Sigmoid colon (tissue), 7 donors: ENCODE results near the gene EVL. TPM values are rescaled to one million over a fixed set of nuclear protein-coding genes. Genes with fewer than 3 reads are reported as not detected.

Source experiments
- DNase-seq: peaks from one replicate; pipeline ENCODE4 v3.0.0-alpha.2; 2019
- H3K27ac ChIP-seq, 4 donors: fragments of 200-600 bp; sonication (generic); one replicate each; pipeline ENCODE4 v1.5.1; 2016 to 2019; ENCODE audit warnings: mild to moderate bottlenecking in 1 of 4
- H3K27me3 ChIP-seq, 3 donors: fragments of 200-600 bp; sonication (generic); one replicate each; pipeline ENCODE4 v1.5.1; 2019; ENCODE audit warnings: mild to moderate bottlenecking in 1 of 3
- H3K36me3 ChIP-seq, 4 donors: fragments of 200-600 bp; sonication (generic); one replicate each; pipeline ENCODE4 v1.5.1; 2016 to 2019
- H3K4me1 ChIP-seq, 4 donors: fragments of 200-600 bp; sonication (generic); one replicate each; pipeline ENCODE4 v1.5.1; 2017 to 2019
- H3K4me3 ChIP-seq, 4 donors: fragments of 200-600 bp; sonication (generic); one replicate each; pipeline ENCODE4 v1.5.1; 2017 to 2019; ENCODE audit warnings: mild to moderate bottlenecking in 2 of 4, moderate library complexity in 1 of 4
- H3K9me3 ChIP-seq, 4 donors: fragments of 200-600 bp in 3 of 4; sonication (generic) in 3 of 4; one replicate each; pipeline versions ENCODE4 v1.5.1 to v1.6.1; 2013 to 2019
- CTCF ChIP-seq, 4 experiments: fragments of 450-650 bp in 3 of 4; fragments of 200-600 bp in 1 of 4; IDR thresholded peaks; one replicate each; pipeline ENCODE4 v1.5.1; 2016 to 2019; ENCODE audit warnings: antibody characterized with exemption in 4 of 4, mild to moderate bottlenecking in 3 of 4, moderate library complexity in 2 of 4
- EP300 ChIP-seq, 4 donors: sonication (generic); formaldehyde crosslinking; IDR thresholded peaks; one replicate each; pipeline ENCODE4 v1.6.1; 2017; ENCODE audit warnings: antibody characterized with exemption in 4 of 4
- POLR2A ChIP-seq, 2 donors: fragments of 450-650 bp; IDR thresholded peaks; one replicate each; pipeline ENCODE4 v1.6.1; 2016; ENCODE audit warnings: antibody characterized with exemption in 2 of 2, mild to moderate bottlenecking in 2 of 2, moderate library complexity in 2 of 2
- POLR2AphosphoS5 ChIP-seq, 4 donors: sonication (generic); formaldehyde crosslinking; IDR thresholded peaks; one replicate each; pipeline ENCODE4 v1.6.1; 2017; ENCODE audit warnings: antibody characterized with exemption in 4 of 4
- WGBS, 2 donors: extraction: QIAGEN DNeasy Blood & Tissue Kit; methylation state at CpG; one replicate each; pipeline ENCODE4 v1.1.7; 2013; 5-methylcytosine and 5-hydroxymethylcytosine counted together
- intact Hi-C: fragments of 100-400 bp; cut with DNase I; formaldehyde crosslinking; loops from one replicate; pipeline ENCODE4 v1.15.1; 2023
- polyA plus RNA-seq, 3 donors: library from polyadenylated mRNA; stranded (reverse); fragments of 200-250 nt; gene quantifications; one replicate each; pipeline ENCODE4 v1.2.3, GENCODE V29; 2013
- total RNA-seq, 4 donors: library from RNA; depleted of rRNA; stranded (reverse); fragments of >200 nt; gene quantifications; one replicate each; pipeline ENCODE4 v1.1.0, GENCODE V29; 2016
- donor health status: healthy with polysubstance abuse.
- donor health status: Bipolar disorder and iron deficiency.
- donor health status: healthy.

Gene EVL
- total and polyA plus RNA-seq, 7 donors, result 6.5 to 100 (median 27.5) TPM

DNA sequence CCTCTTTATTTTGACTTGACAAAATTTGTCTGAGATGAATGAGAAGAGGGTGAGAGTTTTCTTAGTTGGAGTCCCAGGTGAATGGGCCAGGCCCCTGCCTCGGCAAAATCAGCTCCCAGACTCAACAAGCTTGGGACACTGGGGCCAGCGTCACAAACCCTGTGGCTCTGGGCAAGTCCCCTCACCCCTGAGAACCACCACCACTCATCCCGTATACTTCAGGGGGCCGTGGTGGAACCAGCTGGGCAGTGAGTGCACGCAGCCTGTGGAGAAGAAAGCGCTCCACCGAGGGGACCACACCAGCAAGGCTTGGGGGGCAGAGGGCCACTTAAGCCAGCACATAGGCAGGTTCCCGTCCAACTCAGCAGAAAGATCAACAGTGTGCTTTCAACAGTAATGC lies 54.0 kb downstream of the EVL start:
- H3K27me3 ChIP-seq, result no peaks in the 10 kb centered on the region
- no peak overlapping the region for H3K4me3 ChIP-seq
- peaks cover 0 to 9% (median 0%) of the 10 kb centered on the region in 4 donors for H3K36me3 ChIP-seq
- H3K27ac ChIP-seq, result no peak overlapping the region
- H3K9me3 ChIP-seq, result no peaks in the 10 kb centered on the region
- intact Hi-C loops, result no loop called here
- no peak for DNase-seq
- no peaks in the 10 kb centered on the region for H3K4me1 ChIP-seq
- TF ChIP-seq CTCF (IDR thresholded peaks at IDR 0.05), result no peak
- TF ChIP-seq EP300 (IDR thresholded peaks at IDR 0.05), result no peak
- TF ChIP-seq POLR2AphosphoS5 (IDR thresholded peaks at IDR 0.05), result no peak
- no peak for TF ChIP-seq POLR2A (IDR thresholded peaks at IDR 0.05)
- WGBS, 2 donors, result 95% methylated on average over 8 of the region's 8 CpGs

DNA sequence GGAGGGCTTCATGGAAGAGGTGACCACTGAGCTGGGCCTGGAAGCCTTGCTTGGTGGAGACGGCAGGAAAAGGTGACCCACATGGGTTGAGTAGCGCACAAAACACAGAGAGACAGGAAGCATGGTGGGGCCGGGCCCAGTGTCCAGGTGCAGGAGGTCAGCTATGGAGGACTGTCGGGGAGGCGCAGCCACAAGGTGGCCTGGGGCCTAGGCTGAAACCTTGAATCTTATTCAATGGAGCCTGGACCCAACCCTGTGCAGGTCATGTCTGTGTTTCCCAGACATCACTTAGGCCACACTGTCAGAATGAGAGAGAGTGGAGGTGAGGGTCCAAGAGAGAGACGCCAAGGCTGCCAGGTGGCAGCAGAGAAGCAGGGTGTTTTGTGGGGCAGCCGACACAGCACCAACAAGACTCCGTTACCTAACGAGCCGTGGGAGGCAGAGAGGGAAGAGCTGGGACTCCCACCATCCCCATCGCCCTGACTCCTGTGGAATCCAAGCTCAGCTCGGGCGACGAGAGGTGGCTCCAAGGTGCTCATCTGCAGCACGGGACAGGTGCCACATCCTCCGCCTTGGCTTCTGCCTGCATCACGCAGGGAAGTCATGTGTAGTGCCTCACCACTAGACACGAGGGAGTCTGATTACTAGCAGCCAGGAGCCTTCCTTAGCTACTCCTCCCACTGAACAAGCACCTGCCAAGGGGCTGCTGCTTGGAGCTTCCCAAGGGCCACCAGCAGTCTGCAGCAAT lies 55.5 kb downstream of the EVL start:
- Histone ChIP-seq H3K4me1 (no peaks in the 10 kb centered on the region), H3K36me3 (peaks cover 0 to 15% (median 0%) of the 10 kb centered on the region in 4 donors), H3K4me3 (no peak overlapping the region), H3K9me3 (no peaks in the 10 kb centered on the region), H3K27ac (no peak overlapping the region), H3K27me3 (no peaks in the 10 kb centered on the region)
- DNase-seq, result no peak
- WGBS, 2 donors, result 95% methylated on average over 18 of the region's 18 CpGs
- no peak for TF ChIP-seq POLR2A (IDR thresholded peaks at IDR 0.05)
- TF ChIP-seq EP300 (IDR thresholded peaks at IDR 0.05), result no peak
- TF ChIP-seq POLR2AphosphoS5 (IDR thresholded peaks at IDR 0.05), result no peak
- no peak for TF ChIP-seq CTCF (IDR thresholded peaks at IDR 0.05)
- intact Hi-C loops, result no loop called here

GRCh38 chr14:100121643-100122480 lies 56.6 kb downstream of the EVL start:
- TF ChIP-seq EP300 (IDR thresholded peaks at IDR 0.05) (no peak), POLR2A (IDR thresholded peaks at IDR 0.05) (no peak), CTCF (IDR thresholded peaks at IDR 0.05) (no peak), POLR2AphosphoS5 (IDR thresholded peaks at IDR 0.05) (no peak)
- Histone ChIP-seq H3K27ac (no peak overlapping the region), H3K4me3 (no peak overlapping the region), H3K9me3 (no peaks in the 10 kb centered on the region), H3K36me3 (peaks cover 0 to 15% (median 2%) of the 10 kb centered on the region in 4 donors), H3K27me3 (no peaks in the 10 kb centered on the region), H3K4me1 (no peaks in the 10 kb centered on the region)
- 93% methylated on average over 14 of the region's 14 CpGs for WGBS, 2 donors
- DNase-seq, result no peak
- intact Hi-C loops, result no loop called here

GRCh38 chr14:100122481-100123223 lies 57.4 kb downstream of the EVL start:
- Histone ChIP-seq H3K9me3 (no peaks in the 10 kb centered on the region), H3K36me3 (peaks cover 0 to 23% (median 3%) of the 10 kb centered on the region in 4 donors), H3K27ac (no peak overlapping the region), H3K4me3 (no peak overlapping the region), H3K4me1 (no peaks in the 10 kb centered on the region), H3K27me3 (no peaks in the 10 kb centered on the region)
- TF ChIP-seq POLR2A (IDR thresholded peaks at IDR 0.05) (no peak), POLR2AphosphoS5 (IDR thresholded peaks at IDR 0.05) (no peak), CTCF (IDR thresholded peaks at IDR 0.05) (no peak), EP300 (IDR thresholded peaks at IDR 0.05) (no peak)
- no peak for DNase-seq
- WGBS, 2 donors, result 69 to 81% methylated on average over 8 of the region's 8 CpGs
- intact Hi-C loops, result no loop called here
